K562 (cell line): ENCODE results near the gene DOCK4. TPM values are rescaled to one million over a fixed set of nuclear protein-coding genes. Genes with fewer than 3 reads are reported as not detected.
A peak's percentile ranks its signal among the peaks of the same experiment; 100 is the strongest.

Source experiments
- GTF3C2 ChIP-seq: IDR thresholded peaks from 3 replicates; pipeline ENCODE4 v1.6.1; 2011; ENCODE audit warnings: borderline replicate concordance, mild to moderate bottlenecking, moderate library complexity; ENCODE audit not compliant: insufficient read length; ENCODE audit errors: extremely low read depth
- HNRNPH1 ChIP-seq: fragments of 200-400 bp; formaldehyde crosslinking; optimal IDR thresholded peaks from 2 replicates; pipeline ENCODE3; 2017; ENCODE audit warnings: low read depth, mild to moderate bottlenecking, low read length, moderate library complexity
- HOMEZ ChIP-seq: fragments of 250-450 bp; sonication (Bioruptor Pico); IDR thresholded peaks from 2 replicates; pipeline ENCODE4 v1.4.0; 2020; ENCODE audit warnings: mild to moderate bottlenecking, moderate library complexity
- MEF2A ChIP-seq: IDR thresholded peaks from 2 replicates; pipeline ENCODE4 v1.6.1; 2011; ENCODE audit warnings: low read depth, mild to moderate bottlenecking, low read length, moderate library complexity; ENCODE audit not compliant: control insufficient read depth
- PHB ChIP-seq: fragments of 250-450 bp; sonication (Bioruptor Pico); IDR thresholded peaks from 2 replicates; pipeline ENCODE4 v1.5.0; 2021
- PHF8 ChIP-seq: fragments of 200-600 bp; sonication (generic); IDR thresholded peaks from 2 replicates; pipeline ENCODE4 v1.6.1; 2012; ENCODE audit warnings: mixed run types, mild to moderate bottlenecking, inconsistent platforms, low read length, moderate library complexity, borderline replicate concordance
- POLR2G ChIP-seq: fragments of 200-400 bp; formaldehyde crosslinking; IDR thresholded peaks from 2 replicates; pipeline ENCODE4 v1.6.1; 2017; ENCODE audit warnings: low read depth, mild to moderate bottlenecking, antibody characterized with exemption, low read length, moderate library complexity
- PRDM10 ChIP-seq: fragments of 450-650 bp; IDR thresholded peaks from 2 replicates; pipeline ENCODE4 v1.6.1; 2018; ENCODE audit not compliant: partially characterized antibody
- RAD51 ChIP-seq: fragments of 450-650 bp; IDR thresholded peaks from 2 replicates; pipeline ENCODE4 v1.7.1; 2016; ENCODE audit warnings: low read depth, mild to moderate bottlenecking, borderline replicate concordance
- RREB1 ChIP-seq: fragments of 250-450 bp; sonication (Bioruptor Pico); IDR thresholded peaks from 2 replicates; pipeline ENCODE4 v1.4.0; 2020
- ZNF347 ChIP-seq: fragments of 450-650 bp; formaldehyde crosslinking; IDR thresholded peaks from 2 replicates; pipeline ENCODE4 v1.4.0; 2020; ENCODE audit warnings: low read depth, mild to moderate bottlenecking, moderate library complexity
- polyA plus RNA-seq, 8 experiments: library from polyadenylated mRNA; depleted of rRNA in 4 of 8; stranded (reverse) in 5 of 8; unstranded in 3 of 8; fragments of >200 nt; fragmentation: Nextera tagmentation in 2 of 8; fragmentation: Illumina TruSeq in 1 of 8; extraction: Ambion mirVana in 2 of 8; extraction: Trizol in 1 of 8; gene quantifications; 2 replicates each; pipeline versions ENCODE4 v1.2.1 to v1.2.3, GENCODE V29; 2011 to 2014; ENCODE audit warnings: inconsistent platforms in 1 of 8, missing spikeins in 1 of 8
- total RNA-seq, 7 experiments: library from RNA; depleted of rRNA in 6 of 7; stranded (reverse); fragments of >200 nt in 6 of 7; fragmentation: Illumina TruSeq in 2 of 7; extraction: Trizol in 2 of 7; gene quantifications; 2 replicates each; pipeline versions ENCODE4 v1.2.1 to v1.2.3, GENCODE V29; 2011 to 2021; ENCODE audit warnings: low replicate concordance in 1 of 7

DOCK4 gene
- total and polyA plus RNA-seq, 9 of the 15 experiments (the other 6 are each of a cell fraction or from before 2014, with no cell fraction given): 0.42 to 5.7 (median 2.3) TPM

- no peak for TF ChIP-seq GTF3C2
- peak; percentile 98 for TF ChIP-seq PRDM10
- no peak for TF ChIP-seq RREB1
- no peak for TF ChIP-seq PHB
- no peak for TF ChIP-seq ZNF347 (CRISPR knock-in tag)
- TF ChIP-seq HOMEZ (CRISPR knock-in tag): 0 out of 2 replicates have a peak, but pooled peaks have one; percentile 11
- peak; percentile 86; the same call in 1 of the 2 replicates for TF ChIP-seq PHF8
- TF ChIP-seq MEF2A: no peak
- TF ChIP-seq HNRNPH1: no peak
- TF ChIP-seq POLR2G: peak; percentile 86
- no peak for TF ChIP-seq RAD51
Measured at GRCh38 chr7:112206238-112206990, at the start of gene DOCK4, which contains the start of gene ZNF277 (continued).
